ENCODE results near the gene CSF3.
A peak's percentile ranks its signal among the peaks of the same experiment; 100 is the strongest.

CSF3 gene

GRCh38 chr17:40015005-40015997 is at the start of gene CSF3:
Gene CSF3 (plus strand): TSS chr17:40015440. CDS start chr17:40015475, 35 bp downstream.
- peak; percentile 62 for DNase-seq

- no peak for DNase-seq
Observed at GRCh38 chr17:39966771-39967170, 48.5 kb upstream of the CSF3 start.

GRCh38 chr17:39968761-39969160 is 46.5 kb upstream of the CSF3 start:
- DNase-seq = no peak

DNA sequence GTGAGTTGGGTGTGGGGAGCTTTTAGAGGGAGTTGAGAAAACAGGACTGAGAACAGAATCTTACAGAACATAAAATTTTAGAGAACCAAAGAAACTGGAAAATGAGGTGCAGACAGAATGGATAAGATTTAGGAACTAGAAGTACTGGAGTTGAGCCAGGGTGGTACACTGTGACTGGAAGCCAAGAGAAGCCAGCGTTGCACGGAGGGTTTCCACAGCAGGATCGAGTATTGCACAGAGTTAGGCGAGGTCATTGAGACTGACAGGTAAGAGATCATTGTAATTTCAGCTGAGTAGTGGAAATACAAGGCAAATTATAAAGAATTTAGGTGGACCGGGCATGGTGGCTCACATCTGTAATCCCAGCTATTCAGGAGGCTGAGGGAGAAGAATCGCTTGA is 45.9 kb upstream of the CSF3 start:
- DNase-seq = peak; percentile 56

GRCh38 chr17:39970157-39970692 is 45.0 kb upstream of the CSF3 start:
- no peak for DNase-seq

- no peak for DNase-seq
Observed at GRCh38 chr17:39971076-39971603, 44.1 kb upstream of the CSF3 start.

DNA sequence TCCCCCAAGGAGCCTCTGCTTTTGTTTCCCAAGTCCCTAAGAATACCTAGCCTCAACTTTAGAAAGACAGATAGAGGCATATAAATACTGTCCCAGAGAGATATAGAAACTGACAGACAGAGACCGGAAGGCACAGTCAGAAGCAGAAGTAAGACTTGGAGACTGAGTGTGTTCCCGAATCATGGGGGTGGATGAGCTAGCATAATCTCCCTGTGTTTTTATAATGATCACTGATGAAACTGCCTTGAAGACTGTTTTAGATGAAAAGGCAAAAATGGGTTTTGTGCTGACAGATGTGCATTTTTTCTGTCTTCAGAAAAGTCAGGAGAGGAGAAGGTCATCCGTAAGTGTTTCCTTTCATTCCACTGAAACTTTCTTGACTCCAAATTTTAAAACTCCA is 43.0 kb upstream of the CSF3 start:
- DNase-seq = peak; percentile 86

- peak; percentile 32 for DNase-seq
Observed at GRCh38 chr17:39973496-39973895, 41.7 kb upstream of the CSF3 start.

- no peak for DNase-seq
Observed at GRCh38 chr17:39974433-39974832, 40.8 kb upstream of the CSF3 start.

DNA sequence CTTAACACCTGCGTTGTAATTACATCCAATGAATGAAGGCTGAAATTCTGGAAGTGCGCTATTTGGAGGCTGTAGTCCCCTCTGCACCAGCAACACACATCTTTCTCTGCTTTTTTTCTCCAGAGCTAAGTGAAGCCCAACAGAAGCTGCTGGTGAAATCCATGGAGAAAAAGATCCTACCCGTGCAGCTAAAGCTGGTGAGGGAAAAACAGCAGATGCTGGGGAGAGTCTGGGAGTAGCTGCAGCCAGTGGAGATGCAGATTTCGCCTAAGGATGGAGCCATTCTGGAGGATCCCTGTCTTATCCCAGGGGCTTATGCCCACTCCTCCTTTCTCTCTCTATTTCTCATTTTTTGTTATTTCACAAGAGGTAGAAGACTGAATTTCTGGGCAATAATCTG is 39.4 kb upstream of the CSF3 start:
- DNase-seq = no peak

GRCh38 chr17:39979016-39979670 is 36.1 kb upstream of the CSF3 start:
- DNase-seq = peak; percentile 20

DNA sequence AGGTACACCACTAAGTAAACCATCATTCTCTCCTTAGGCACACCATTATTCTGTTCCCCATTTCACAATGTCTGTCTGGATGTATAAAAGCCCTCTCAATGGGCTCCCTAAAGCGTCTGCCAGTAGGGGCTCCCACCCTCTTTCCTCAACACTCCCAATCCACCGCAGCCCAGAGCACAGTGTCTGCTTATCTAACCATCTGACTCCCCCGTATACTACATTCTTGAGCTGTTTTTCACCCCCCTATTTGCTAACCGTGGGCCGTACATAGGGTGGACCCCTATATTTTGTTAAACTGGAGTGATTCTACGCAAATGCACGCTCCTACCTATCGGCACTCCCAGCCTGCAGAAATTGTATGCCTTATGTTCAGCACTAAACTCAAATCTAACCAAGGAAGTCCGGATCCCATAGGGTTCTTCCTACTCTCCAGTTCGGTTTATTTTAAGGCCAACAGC is 35.3 kb upstream of the CSF3 start:
- DNase-seq = peak; percentile 15

DNA sequence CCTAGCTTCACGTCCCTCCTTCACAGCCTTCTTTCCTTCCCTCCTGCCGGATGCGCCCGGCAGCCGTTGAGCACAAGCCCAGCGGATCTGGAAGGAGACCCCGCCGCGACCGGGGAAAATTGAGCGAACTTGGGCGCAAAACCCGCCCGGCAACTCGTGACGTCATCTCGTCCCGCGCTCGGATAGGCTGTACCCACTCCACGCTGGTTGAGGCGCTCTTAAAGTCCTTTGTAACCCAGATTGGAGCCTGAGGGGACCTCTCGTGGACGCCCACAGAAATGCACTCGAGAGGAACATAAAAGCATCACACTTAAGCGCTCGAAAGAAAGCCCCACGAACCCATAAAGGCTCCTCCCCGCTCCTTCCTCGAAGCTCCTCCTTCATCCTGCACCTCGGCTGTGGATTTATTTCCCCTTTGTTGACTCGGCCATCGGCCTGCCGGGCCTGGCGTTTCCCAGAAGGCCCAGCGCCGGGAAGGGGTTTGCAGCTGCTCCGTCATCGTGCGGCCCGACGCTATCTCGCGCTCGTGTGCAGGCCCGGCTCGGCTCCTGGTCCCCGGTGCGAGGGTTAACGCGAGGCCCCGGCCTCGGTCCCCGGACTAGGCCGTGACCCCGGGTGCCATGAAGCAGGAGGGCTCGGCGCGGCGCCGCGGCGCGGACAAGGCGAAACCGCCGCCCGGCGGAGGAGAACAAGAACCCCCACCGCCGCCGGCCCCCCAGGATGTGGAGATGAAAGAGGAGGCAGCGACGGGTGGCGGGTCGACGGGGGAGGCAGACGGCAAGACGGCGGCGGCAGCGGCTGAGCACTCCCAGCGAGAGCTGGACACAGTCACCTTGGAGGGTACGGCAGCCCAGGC is 34.7 kb upstream of the CSF3 start, which contains the start of gene PSMD3:
TSS of gene PSMD3 (plus strand) at position 457 of the 856 bp plus-strand sequence. CDS start at position 621, 164 bp downstream.
- DNase-seq = peak; percentile 99

DNA sequence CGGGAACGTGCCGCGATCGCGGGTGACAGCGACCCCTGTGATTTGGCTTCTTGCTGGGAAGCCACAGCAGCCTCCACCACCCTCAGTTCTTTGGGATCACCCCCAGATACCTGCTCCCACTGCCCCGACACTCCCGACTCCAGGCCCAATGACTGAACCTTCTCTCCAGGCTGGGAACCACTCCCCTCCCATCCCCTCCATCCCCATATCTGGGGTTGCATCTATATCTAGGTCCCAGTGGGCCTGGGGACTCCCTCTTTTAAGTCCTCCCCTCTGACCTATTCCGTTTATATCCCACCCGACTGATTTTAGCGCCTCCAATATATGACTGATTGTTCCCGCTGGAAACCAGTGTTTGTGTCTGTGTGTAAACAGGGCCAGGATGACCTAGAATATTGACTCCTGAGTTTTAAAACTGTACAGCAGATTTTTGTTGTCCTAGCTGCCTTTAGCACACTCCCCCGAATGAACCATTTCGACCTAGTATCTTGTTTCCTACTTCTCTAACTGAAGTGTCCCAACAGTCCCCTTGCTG is 34.0 kb upstream of the CSF3 start:
- DNase-seq = peak; percentile 14

DNA sequence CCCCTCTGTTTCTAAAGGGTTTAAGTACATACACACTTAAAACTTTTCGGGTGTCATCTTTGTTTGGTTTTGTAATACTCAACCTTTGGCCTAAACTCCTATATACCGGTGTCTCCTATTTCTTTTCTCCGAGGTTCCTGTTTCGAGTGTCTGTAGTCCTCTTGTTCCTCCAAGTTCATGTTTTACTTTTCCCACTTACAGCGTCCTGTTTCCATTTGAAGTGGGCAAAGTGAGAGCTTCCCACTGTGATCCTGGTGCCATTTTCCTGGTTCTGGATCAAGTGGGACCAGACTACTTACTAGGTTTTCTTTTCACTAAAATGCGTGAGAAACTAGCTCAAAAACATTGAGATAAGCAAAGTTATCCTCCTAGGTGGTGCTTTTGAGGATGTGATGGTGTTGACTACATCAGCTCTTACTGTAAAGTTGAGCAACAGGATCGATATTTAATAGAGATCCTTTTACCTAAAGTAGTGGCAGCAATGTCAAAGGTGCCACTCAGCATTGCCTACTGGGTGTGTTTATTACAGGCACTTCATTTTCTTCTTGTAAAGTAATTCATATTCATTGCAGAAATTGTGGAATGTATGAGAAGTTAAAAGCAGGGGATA is 33.4 kb upstream of the CSF3 start:
- peak; percentile 24 for DNase-seq

- no peak for DNase-seq
Observed at GRCh38 chr17:39988206-39988810, 26.9 kb upstream of the CSF3 start.

- no peak for DNase-seq
Observed at GRCh38 chr17:39994448-39994847, 20.8 kb upstream of the CSF3 start.

DNA sequence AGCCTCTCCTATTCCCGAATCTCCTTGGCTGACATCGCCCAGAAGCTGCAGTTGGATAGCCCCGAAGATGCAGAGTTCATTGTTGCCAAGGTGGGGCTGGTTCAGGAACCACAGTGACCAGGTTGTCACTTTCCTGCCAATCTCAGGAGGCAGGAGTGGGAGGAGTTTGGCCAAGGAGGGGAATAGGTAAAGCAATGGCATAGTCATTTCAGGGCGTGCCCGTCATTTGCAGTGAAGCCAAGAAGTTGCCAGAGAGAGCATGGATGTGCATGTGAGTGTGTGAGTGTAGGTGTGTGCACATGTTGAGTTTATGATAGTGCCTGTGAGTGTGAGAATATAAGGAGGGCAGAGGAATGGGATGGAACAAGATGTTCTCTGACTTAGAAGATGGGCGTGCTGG is 19.8 kb upstream of the CSF3 start:
- no peak for DNase-seq

DNA sequence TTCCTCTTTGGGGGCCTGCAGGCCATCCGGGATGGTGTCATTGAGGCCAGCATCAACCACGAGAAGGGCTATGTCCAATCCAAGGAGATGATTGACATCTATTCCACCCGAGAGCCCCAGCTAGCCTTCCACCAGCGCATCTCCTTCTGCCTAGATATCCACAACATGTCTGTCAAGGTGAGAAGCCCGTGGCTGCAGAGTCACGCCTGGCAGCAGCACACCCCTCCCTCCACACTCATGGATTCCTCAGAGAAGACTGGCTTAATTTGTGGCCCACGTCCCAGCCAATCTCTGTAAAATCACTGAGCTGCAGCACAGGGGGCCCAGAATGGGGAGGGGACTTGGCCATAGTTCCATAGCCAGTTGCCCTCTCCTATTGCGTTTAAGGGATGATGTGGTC is 19.1 kb upstream of the CSF3 start:
- no peak for DNase-seq

DNA sequence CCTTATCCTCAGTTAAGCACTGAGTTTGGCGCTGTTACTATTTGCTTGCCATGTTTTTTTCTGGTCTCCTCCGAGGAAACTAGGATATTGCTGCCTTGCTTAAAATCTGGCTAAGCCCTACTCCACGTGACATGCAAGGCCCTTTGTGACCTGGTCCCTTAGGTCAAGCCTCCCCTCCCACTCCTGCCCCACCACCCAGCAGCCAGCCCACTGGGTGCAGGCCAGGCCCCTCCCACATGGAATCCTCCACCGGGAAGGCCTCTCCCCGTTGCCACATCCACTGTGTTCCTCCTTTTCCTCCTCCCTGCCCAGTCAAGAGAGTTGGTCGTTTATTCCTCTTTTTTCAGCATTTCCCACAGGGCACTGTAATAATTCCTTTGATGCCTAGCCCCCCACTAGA is 18.4 kb upstream of the CSF3 start:
- peak; percentile 18 for DNase-seq

DNA sequence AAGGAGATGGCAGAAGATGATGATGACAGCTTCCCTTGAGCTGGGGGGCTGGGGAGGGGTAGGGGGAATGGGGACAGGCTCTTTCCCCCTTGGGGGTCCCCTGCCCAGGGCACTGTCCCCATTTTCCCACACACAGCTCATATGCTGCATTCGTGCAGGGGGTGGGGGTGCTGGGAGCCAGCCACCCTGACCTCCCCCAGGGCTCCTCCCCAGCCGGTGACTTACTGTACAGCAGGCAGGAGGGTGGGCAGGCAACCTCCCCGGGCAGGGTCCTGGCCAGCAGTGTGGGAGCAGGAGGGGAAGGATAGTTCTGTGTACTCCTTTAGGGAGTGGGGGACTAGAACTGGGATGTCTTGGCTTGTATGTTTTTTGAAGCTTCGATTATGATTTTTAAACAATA is 17.7 kb upstream of the CSF3 start:
- no peak for DNase-seq
